Liver (tissue), 9 donors: ENCODE measurements around the gene NHERF2. TPM values are rescaled to one million over a fixed set of nuclear protein-coding genes. Genes with fewer than 3 reads are reported as not detected.

ENCODE experiments used
- DNase-seq: peaks from one replicate; pipeline ENCODE4 v3.0.0-alpha.2; 2017; ENCODE audit warnings: low spot score
- H3K27ac ChIP-seq, 2 donors: one replicate each; pipeline ENCODE4 v1.7.0; 2013; ENCODE audit warnings: inconsistent platforms in 2 of 2, low read length in 2 of 2, control low read depth in 1 of 2, low read depth in 1 of 2, mild to moderate bottlenecking in 1 of 2
- H3K27me3 ChIP-seq, 4 donors: one replicate each; pipeline versions ENCODE4 v1.6.1 to v1.7.0; 2013; ENCODE audit warnings: low read length in 3 of 4, inconsistent platforms in 1 of 4, mild to moderate bottlenecking in 1 of 4, moderate library complexity in 1 of 4; ENCODE audit not compliant: control insufficient read depth in 4 of 4, insufficient read depth in 4 of 4
- H3K36me3 ChIP-seq, 4 donors: one replicate each; pipeline versions ENCODE4 v1.6.1 to v1.7.0; 2013; ENCODE audit warnings: low read length in 3 of 4, mild to moderate bottlenecking in 3 of 4, low read depth in 1 of 4, moderate library complexity in 1 of 4; ENCODE audit not compliant: control insufficient read depth in 4 of 4, insufficient read depth in 3 of 4
- H3K4me1 ChIP-seq, 4 donors: one replicate each; pipeline versions ENCODE4 v1.6.1 to v1.7.0; 2013; ENCODE audit warnings: low read length in 3 of 4, mild to moderate bottlenecking in 3 of 4, moderate library complexity in 1 of 4; ENCODE audit not compliant: control insufficient read depth in 4 of 4, insufficient read depth in 4 of 4
- H3K4me3 ChIP-seq, 3 donors: one replicate each; pipeline versions ENCODE4 v1.6.1 to v1.7.0; 2013; ENCODE audit warnings: low read length in 3 of 3, control low read depth in 1 of 3, low read depth in 1 of 3, mild to moderate bottlenecking in 1 of 3
- H3K9ac ChIP-seq, 2 donors: one replicate each; pipeline ENCODE4 v1.7.0; 2013; ENCODE audit warnings: low read length in 2 of 2, mild to moderate bottlenecking in 2 of 2, moderate library complexity in 2 of 2, control low read depth in 1 of 2, low read depth in 1 of 2
- H3K9me3 ChIP-seq, 4 donors: one replicate each; pipeline versions ENCODE4 v1.6.1 to v1.7.0; 2013; ENCODE audit warnings: low read length in 3 of 4; ENCODE audit not compliant: control insufficient read depth in 4 of 4
- ATF3 ChIP-seq: IDR thresholded peaks from 2 replicates; pipeline ENCODE4 v1.6.1; 2016; ENCODE audit warnings: antibody characterized with exemption
- EGR1 ChIP-seq, 2 donors: IDR thresholded peaks; 2 replicates each; pipeline ENCODE4 v1.6.1; 2016 to 2018; ENCODE audit warnings: antibody characterized with exemption in 2 of 2, low read depth in 2 of 2
- FOXA1 ChIP-seq: IDR thresholded peaks from 2 replicates; pipeline ENCODE4 v1.6.1; 2016; ENCODE audit warnings: antibody characterized with exemption
- FOXA2 ChIP-seq: IDR thresholded peaks from 2 replicates; pipeline ENCODE4 v1.6.1; 2016; ENCODE audit warnings: antibody characterized with exemption
- GABPA ChIP-seq, 2 donors: IDR thresholded peaks in 1 of 2; conservative IDR thresholded peaks in 1 of 2; 2 replicates each; pipeline ENCODE4 v1.6.1; 2016; ENCODE audit warnings: antibody characterized with exemption in 2 of 2, mild to moderate bottlenecking in 1 of 2, moderate library complexity in 1 of 2
- HNF4A ChIP-seq, 2 donors: conservative IDR thresholded peaks; 2 replicates each; pipeline ENCODE4 v1.6.1; 2016; ENCODE audit warnings: antibody characterized with exemption in 2 of 2, mild to moderate bottlenecking in 2 of 2
- HNF4G ChIP-seq: IDR thresholded peaks from 2 replicates; pipeline ENCODE4 v1.6.1; 2016; ENCODE audit warnings: antibody characterized with exemption
- JUND ChIP-seq, 2 donors: IDR thresholded peaks; 2 replicates each; pipeline ENCODE4 v1.6.1; 2016; ENCODE audit warnings: antibody characterized with exemption in 2 of 2
- MAX ChIP-seq: IDR thresholded peaks from 2 replicates; pipeline ENCODE4 v1.6.1; 2016; ENCODE audit warnings: antibody characterized with exemption
- NR2F2 ChIP-seq: IDR thresholded peaks from 2 replicates; pipeline ENCODE4 v1.6.1; 2016; ENCODE audit warnings: antibody characterized with exemption
- RAD21 ChIP-seq, 2 donors: IDR thresholded peaks; 2 replicates each; pipeline ENCODE4 v1.6.1; 2016; ENCODE audit warnings: antibody characterized with exemption in 2 of 2, mild to moderate bottlenecking in 2 of 2
- REST ChIP-seq: IDR thresholded peaks from 2 replicates; pipeline ENCODE4 v1.6.1; 2016; ENCODE audit warnings: antibody characterized with exemption, mild to moderate bottlenecking
- RXRA ChIP-seq, 2 donors: IDR thresholded peaks; 2 replicates each; pipeline ENCODE4 v1.6.1; 2017 to 2018; ENCODE audit warnings: antibody characterized with exemption in 2 of 2, mild to moderate bottlenecking in 1 of 2
- SP1 ChIP-seq: IDR thresholded peaks from 2 replicates; pipeline ENCODE4 v1.6.1; 2018; ENCODE audit warnings: antibody characterized with exemption, mild to moderate bottlenecking
- TAF1 ChIP-seq: conservative IDR thresholded peaks from 2 replicates; pipeline ENCODE4 v1.6.1; 2016; ENCODE audit warnings: antibody characterized with exemption, mild to moderate bottlenecking
- YY1 ChIP-seq: IDR thresholded peaks from 2 replicates; pipeline ENCODE4 v1.6.1; 2016; ENCODE audit warnings: antibody characterized with exemption, mild to moderate bottlenecking
- WGBS: extraction: QIAGEN DNeasy Blood & Tissue Kit; methylation state at CpG from one replicate; pipeline ENCODE4 v1.1.7; 2013; 5-methylcytosine and 5-hydroxymethylcytosine counted together
- polyA plus RNA-seq, 2 donors: library from polyadenylated mRNA; stranded (reverse) in 1 of 2; unstranded in 1 of 2; fragments of 200-250 nt in 1 of 2; fragments of >200 nt in 1 of 2; fragmentation: Nextera tagmentation in 1 of 2; extraction: Ambion mirVana in 1 of 2; gene quantifications; one replicate each; pipeline versions ENCODE4 v1.2.1 to v1.2.3, GENCODE V29; 2013 to 2015
- total RNA-seq, 2 donors: library from RNA; depleted of rRNA; stranded (reverse); fragments of >200 nt; gene quantifications; one replicate each; pipeline ENCODE4 v1.2.3, GENCODE V29; 2014
- TF ChIP-seq, protein P1 (sequence below): fragments of 150-350 bp; IDR thresholded peaks from 2 replicates; pipeline ENCODE4 v1.5.1; 2017; ENCODE audit warnings: improper control_type of control experiment, low read depth, low read length; ENCODE audit not compliant: missing input control
- TF ChIP-seq, protein P2 (sequence below): IDR thresholded peaks from 2 replicates; pipeline ENCODE4 v1.6.1; 2016; ENCODE audit warnings: antibody characterized with exemption
- donor health status: healthy.
- donor health status: healthy.
- donor health status: healthy.
- donor health status: healthy.
- donor health status: healthy.

NHERF2 gene
- total and polyA plus RNA-seq, 4 donors, result 36.6 to 205 (median 74.1) TPM

- H3K27me3 ChIP-seq, result no peaks in the 10 kb centered on the region
- H3K9me3 ChIP-seq, result no peaks in the 10 kb centered on the region
- no peak overlapping the region for H3K4me3 ChIP-seq
- TF ChIP-seq FOXA1 (no peak), YY1 (no peak), MAX (no peak), REST (no peak), JUND (IDR thresholded peaks at IDR 0.05) (no peak), EGR1 (IDR thresholded peaks at IDR 0.05; ENCODE audit: low read depth in 2 of 2) (no peak), ATF3 (no peak), RXRA (IDR thresholded peaks at IDR 0.05) (no peak), TAF1 (no peak), HNF4A (conservative IDR thresholded peaks at IDR 0.05) (no peak), GABPA (IDR thresholded peaks at IDR 0.05 in 1 of 2, conservative IDR thresholded peaks at IDR 0.05 in 1 of 2) (no peak), RAD21 (IDR thresholded peaks at IDR 0.05) (no peak), HNF4G (no peak), SP1 (no peak), NR2F2 (no peak), FOXA2 (no peak)
- TF ChIP-seq, protein P1, sequence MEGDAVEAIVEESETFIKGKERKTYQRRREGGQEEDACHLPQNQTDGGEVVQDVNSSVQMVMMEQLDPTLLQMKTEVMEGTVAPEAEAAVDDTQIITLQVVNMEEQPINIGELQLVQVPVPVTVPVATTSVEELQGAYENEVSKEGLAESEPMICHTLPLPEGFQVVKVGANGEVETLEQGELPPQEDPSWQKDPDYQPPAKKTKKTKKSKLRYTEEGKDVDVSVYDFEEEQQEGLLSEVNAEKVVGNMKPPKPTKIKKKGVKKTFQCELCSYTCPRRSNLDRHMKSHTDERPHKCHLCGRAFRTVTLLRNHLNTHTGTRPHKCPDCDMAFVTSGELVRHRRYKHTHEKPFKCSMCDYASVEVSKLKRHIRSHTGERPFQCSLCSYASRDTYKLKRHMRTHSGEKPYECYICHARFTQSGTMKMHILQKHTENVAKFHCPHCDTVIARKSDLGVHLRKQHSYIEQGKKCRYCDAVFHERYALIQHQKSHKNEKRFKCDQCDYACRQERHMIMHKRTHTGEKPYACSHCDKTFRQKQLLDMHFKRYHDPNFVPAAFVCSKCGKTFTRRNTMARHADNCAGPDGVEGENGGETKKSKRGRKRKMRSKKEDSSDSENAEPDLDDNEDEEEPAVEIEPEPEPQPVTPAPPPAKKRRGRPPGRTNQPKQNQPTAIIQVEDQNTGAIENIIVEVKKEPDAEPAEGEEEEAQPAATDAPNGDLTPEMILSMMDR, result no peak
- TF ChIP-seq, protein P2, sequence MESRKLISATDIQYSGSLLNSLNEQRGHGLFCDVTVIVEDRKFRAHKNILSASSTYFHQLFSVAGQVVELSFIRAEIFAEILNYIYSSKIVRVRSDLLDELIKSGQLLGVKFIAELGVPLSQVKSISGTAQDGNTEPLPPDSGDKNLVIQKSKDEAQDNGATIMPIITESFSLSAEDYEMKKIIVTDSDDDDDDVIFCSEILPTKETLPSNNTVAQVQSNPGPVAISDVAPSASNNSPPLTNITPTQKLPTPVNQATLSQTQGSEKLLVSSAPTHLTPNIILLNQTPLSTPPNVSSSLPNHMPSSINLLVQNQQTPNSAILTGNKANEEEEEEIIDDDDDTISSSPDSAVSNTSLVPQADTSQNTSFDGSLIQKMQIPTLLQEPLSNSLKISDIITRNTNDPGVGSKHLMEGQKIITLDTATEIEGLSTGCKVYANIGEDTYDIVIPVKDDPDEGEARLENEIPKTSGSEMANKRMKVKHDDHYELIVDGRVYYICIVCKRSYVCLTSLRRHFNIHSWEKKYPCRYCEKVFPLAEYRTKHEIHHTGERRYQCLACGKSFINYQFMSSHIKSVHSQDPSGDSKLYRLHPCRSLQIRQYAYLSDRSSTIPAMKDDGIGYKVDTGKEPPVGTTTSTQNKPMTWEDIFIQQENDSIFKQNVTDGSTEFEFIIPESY, result no peak
- no peak overlapping the region for H3K9ac ChIP-seq
- DNase-seq, result no peak
- H3K4me1 ChIP-seq, result peaks cover 0 to 4% (median 3%) of the 10 kb centered on the region in 4 donors
- 92% methylated on average over 10 of the region's 10 CpGs for WGBS
- H3K36me3 ChIP-seq, result peaks cover 6 to 53% (median 18%) of the 10 kb centered on the region in 4 donors
- H3K27ac ChIP-seq, result no peak overlapping the region
Observed at GRCh38 chr16:2057438-2057837, 30.7 kb downstream of the NHERF2 start.
